HFFc6 (cell line): Measurements from ENCODE around the gene LZIC. TPM values are rescaled to one million over a fixed set of nuclear protein-coding genes. Genes with fewer than 3 reads are reported as not detected.

ENCODE experiments used
- DNase-seq: peaks from one replicate; pipeline ENCODE4 v3.0.0-alpha.2; 2018
- H3K27ac Mint-ChIP-seq: 2 replicates; pipeline ENCODE4 v1.8.0; 2020; ENCODE audit warnings: mild to moderate bottlenecking, mixed read lengths
- H3K27me3 Mint-ChIP-seq: 2 replicates; pipeline ENCODE4 v1.8.0; 2021; ENCODE audit warnings: mild to moderate bottlenecking, moderate library complexity, mixed read lengths; ENCODE audit not compliant: insufficient read depth
- H3K36me3 Mint-ChIP-seq: 2 replicates; pipeline ENCODE4 v1.8.0; 2021; ENCODE audit warnings: low read depth, mixed read lengths
- H3K4me1 Mint-ChIP-seq: 2 replicates; pipeline ENCODE4 v1.8.0; 2020; ENCODE audit warnings: low read depth, mixed read lengths
- H3K4me3 Mint-ChIP-seq: 2 replicates; pipeline ENCODE4 v1.8.0; 2020; ENCODE audit warnings: mild to moderate bottlenecking, moderate library complexity, mixed read lengths
- H3K9me3 Mint-ChIP-seq: 2 replicates; pipeline ENCODE4 v1.8.0; 2020; ENCODE audit warnings: mild to moderate bottlenecking, mixed read lengths
- CTCF ChIP-seq: fragments of 200-600 bp; sonication (generic); IDR thresholded peaks from 2 replicates; pipeline ENCODE4 v1.5.0; 2021; ENCODE audit warnings: antibody characterized with exemption, mild to moderate bottlenecking
- total RNA-seq, 6 experiments: library from RNA; stranded (reverse); fragmentation: NEBNext Ultra II Directional; extraction: Animal tissue kit (Norgen Biotek cat#: 25700); gene quantifications; 2 replicates in 1 of 6; 3 replicates in 5 of 6; pipeline ENCODE4 v1.2.3, GENCODE V29; 2021

The LZIC gene
- total RNA-seq, 6 experiments from 2014 or later: 28.0 to 34.8 (median 30.9) TPM

- no peak for TF ChIP-seq CTCF
- Mint-ChIP-seq H3K4me1 (peaks cover 45% of the 10 kb centered on the region), H3K9me3 (no peaks in the 10 kb centered on the region), H3K4me3 (no peak overlapping the region), H3K36me3 (no peaks in the 10 kb centered on the region), H3K27me3 (peaks cover 3% of the 10 kb centered on the region; the same call in 1 of the 2 replicates), H3K27ac (no peak overlapping the region)
- DNase-seq: no peak
Observed at GRCh38 chr1:9900142-9901043, 42.8 kb downstream of the LZIC start.

GRCh38 chr1:9894115-9894514 lies 49.1 kb downstream of the LZIC start:
- Mint-ChIP-seq H3K9me3 (no peaks in the 10 kb centered on the region), H3K4me1 (peaks cover 63% of the 10 kb centered on the region), H3K27me3 (no peaks in the 10 kb centered on the region), H3K36me3 (no peaks in the 10 kb centered on the region), H3K4me3 (peak overlapping the region; percentile 88), H3K27ac (peak overlapping the region; percentile 94)
- DNase-seq: no peak
- no peak for TF ChIP-seq CTCF

GRCh38 chr1:9892563-9893528 lies 50.3 kb downstream of the LZIC start:
- peak overlapping the region; percentile 94 for H3K27ac Mint-ChIP-seq
- no peak for TF ChIP-seq CTCF
- peaks cover 56% of the 10 kb centered on the region for H3K4me1 Mint-ChIP-seq
- DNase-seq: peak; percentile 85
- H3K4me3 Mint-ChIP-seq: peak overlapping the region; percentile 88
- H3K27me3 Mint-ChIP-seq: no peaks in the 10 kb centered on the region
- no peaks in the 10 kb centered on the region for H3K9me3 Mint-ChIP-seq
- no peaks in the 10 kb centered on the region for H3K36me3 Mint-ChIP-seq

GRCh38 chr1:9891207-9891606 lies 52.0 kb downstream of the LZIC start:
- no peak for TF ChIP-seq CTCF
- H3K27me3 Mint-ChIP-seq: no peaks in the 10 kb centered on the region
- peak overlapping the region; percentile 69 for H3K4me3 Mint-ChIP-seq
- H3K36me3 Mint-ChIP-seq: no peaks in the 10 kb centered on the region
- peaks cover 55% of the 10 kb centered on the region for H3K4me1 Mint-ChIP-seq
- H3K27ac Mint-ChIP-seq: peak overlapping the region; percentile 93
- H3K9me3 Mint-ChIP-seq: no peaks in the 10 kb centered on the region
- no peak for DNase-seq

GRCh38 chr1:9890224-9890731 lies 52.9 kb downstream of the LZIC start:
- peak; percentile 88 for DNase-seq
- peak overlapping the region; percentile 93 for H3K27ac Mint-ChIP-seq
- H3K36me3 Mint-ChIP-seq: no peaks in the 10 kb centered on the region
- no peak for TF ChIP-seq CTCF
- H3K4me3 Mint-ChIP-seq: peak overlapping the region; percentile 69
- H3K27me3 Mint-ChIP-seq: no peaks in the 10 kb centered on the region
- H3K9me3 Mint-ChIP-seq: no peaks in the 10 kb centered on the region
- peaks cover 51% of the 10 kb centered on the region for H3K4me1 Mint-ChIP-seq
